Endometrial microvascular endothelial cells (primary cell): ENCODE results near the gene UROS. TPM values are rescaled to one million over a fixed set of nuclear protein-coding genes. Genes with fewer than 3 reads are reported as not detected.

ENCODE experiments used
- in situ Hi-C: cut with HindIII; loops from 2 replicates; pipeline ENCODE4 v1.10.0; 2017; ENCODE audit warnings: low sequenced_read_pairs, low pct_unique_long_range_greater_than_20kb; ENCODE audit errors: inconsistent ontology term
- total RNA-seq: library from RNA; depleted of rRNA; stranded (reverse); fragments of >200 nt; gene quantifications from one replicate; pipeline ENCODE4 v1.2.3, GENCODE V29; 2015; ENCODE audit errors: inconsistent ontology term

The UROS gene
- total RNA-seq, 1 donor from 2014 or later: 67.1 TPM

DNA sequence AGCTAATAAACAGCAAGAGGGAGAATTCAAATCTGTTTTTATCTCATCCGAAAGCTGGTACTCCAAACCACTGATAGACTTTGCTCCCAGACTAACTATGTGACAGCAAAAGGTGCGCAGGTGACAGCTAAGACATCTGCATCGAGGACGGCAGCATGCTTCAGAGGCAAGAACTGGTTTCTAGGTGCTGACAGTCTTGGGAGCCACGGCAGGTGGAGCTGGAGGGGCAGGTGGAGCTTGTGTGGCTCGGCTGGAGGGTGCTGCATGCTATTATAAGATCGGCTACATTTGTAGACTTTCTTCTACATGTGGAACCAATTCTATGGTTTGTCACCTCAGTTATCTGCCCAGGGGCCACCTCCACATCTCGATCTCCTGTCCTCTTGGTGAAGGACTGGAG, 25.6 kb downstream of the UROS start:
- in situ Hi-C loops: no loop called here

DNA sequence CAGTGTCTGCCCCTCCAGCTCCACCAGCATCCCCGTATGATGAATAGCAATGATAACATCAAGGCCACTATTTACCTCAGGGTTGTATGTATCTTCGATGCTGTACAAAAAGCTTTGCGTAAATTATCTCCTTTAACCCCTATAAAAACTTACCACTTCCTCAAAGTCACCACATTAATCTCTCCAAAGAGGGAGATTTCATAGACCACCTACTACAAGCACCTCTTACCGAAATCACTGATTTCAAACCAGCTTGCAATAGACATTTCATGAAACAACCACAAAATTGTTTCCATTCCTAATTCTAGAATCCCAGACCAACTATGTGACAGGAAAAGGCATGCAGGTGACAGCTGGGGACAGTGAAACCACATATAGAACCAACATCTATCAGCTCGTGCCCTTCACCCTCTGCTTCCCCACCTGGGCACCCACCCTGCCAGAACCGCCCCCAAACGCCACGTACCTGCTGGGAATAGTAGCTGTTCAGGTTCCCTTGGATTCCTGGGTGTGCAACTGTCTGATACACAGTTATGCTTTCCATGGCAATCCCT, 27.3 kb downstream of the UROS start:
- in situ Hi-C loops: no loop called here

DNA sequence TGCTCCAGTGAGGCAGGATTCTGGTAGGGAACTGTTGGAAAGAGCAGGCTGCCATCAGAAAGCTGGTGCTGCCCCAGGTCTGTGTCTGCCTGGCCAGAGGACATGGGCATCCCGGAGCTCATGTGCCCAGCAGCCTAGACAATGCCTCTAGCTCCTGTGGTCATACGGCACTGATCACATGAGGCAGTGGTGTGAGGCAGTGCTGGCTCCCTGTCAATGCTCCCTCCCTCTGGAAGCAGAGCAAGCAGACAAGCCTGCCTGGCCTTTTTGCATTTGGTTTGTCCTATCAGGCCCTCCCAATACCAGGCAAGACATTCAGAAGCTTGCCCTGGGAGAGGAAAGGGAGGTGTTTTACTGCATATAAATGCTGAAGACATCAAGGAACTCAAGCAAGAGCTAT, 27.9 kb downstream of the UROS start:
- in situ Hi-C loops: no loop called here

DNA sequence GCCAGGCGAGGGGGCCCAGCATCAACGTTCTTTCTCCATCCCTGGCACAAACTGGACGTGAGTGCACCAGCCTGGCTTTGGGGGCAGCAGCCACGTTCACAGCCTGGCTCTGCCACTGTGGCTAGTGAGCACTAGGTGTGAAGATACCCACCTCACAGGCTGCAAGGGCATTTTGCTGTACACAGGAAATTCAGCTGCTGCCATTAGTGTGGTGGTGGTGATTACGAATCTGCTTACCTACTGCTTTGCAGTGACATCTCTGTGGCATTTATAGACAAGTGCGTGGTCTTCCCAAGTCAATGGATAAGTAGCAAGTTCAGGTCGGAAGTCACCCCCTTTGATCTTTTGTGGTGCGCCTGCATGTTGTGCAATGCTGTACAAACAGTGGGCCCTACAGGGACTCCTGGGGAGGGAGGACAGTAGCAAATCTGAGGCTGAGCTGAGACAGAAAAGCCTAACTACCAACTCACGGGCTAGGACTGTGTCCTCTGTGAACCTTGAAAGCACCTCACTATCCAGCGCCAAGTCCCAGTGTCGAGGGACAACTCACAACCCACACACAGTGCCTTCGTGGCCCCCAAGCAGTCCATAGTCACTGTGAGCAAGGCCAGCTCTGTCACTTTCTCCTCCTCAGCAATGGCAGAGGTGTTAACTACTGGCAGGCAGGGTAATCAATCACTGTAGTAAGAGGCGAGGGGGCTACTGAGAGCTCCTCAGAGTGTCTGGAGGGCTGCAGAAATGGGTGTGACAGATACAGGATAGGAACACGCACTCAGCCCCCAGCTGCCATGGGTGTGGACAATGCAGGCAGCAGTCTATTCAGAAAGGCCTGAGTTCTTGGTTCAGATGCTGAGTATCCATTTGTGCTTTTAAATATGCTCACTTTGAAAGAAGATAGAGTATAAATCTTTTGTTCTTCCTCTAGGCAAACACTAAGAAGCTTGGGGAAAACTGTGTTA, 30.4 kb downstream of the UROS start:
- in situ Hi-C loops: no loop called here

DNA sequence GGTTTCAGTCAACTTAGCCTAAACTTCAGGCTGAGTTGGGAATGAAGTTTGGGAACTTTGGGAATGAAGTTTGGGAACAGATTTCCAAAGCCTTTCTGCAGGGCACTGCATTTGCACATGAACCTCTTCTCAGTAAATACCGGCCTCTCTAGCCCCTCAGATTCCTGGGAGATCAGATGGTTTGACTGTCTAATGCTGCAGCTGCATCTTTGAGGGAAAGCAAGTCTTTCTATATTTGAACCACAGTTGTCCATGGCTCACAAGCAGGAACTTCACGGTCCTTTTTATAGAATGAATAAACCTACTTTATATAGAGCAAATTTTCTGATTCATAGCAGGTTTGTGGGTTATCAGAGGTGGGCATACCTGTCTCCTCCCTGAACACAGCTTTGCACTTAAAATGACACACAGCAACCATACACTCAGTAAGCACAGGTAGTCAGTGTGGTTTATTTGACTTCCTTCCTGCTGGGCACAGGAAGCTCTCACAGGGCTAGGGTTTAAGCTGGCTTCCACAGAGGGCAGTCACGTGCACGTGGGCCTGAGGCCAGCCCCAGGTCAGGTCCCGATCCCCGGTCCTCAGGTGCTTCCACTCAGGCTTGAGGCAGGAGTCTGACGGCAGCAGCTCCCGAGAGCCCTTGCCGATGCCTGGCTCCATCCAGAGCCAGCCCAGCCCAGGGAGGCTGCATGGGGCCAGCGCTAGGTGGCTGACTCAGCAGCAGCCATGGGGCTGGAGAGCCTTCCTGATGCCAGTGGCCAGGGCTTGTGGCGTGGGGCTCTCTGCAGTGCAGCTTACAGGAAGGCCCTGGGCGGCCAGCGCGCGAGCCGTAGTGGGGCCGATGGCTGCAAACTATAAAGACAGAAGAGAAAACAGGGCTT, 34.7 kb downstream of the UROS start:
- in situ Hi-C loops: no loop called here

DNA sequence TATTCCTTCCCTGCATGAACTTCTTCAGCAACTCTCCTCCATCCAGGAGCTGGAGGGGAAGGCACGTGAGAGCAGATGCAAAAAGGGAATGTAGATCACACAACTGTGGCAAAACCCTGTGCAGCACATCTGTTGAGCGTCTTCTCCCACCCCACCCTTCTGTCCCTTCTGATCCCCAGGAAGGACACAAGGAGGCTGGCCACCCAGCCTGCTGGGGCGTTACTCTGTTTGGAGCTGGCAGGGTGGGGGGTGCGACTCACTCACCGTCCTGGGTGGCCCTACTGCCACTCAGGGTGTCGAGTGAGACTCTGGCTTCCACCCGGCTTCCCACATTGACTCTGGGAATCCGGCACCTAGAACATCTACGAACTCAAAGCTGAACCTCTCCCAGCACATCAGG, 37.3 kb downstream of the UROS start:
- in situ Hi-C loops: no loop called here

DNA sequence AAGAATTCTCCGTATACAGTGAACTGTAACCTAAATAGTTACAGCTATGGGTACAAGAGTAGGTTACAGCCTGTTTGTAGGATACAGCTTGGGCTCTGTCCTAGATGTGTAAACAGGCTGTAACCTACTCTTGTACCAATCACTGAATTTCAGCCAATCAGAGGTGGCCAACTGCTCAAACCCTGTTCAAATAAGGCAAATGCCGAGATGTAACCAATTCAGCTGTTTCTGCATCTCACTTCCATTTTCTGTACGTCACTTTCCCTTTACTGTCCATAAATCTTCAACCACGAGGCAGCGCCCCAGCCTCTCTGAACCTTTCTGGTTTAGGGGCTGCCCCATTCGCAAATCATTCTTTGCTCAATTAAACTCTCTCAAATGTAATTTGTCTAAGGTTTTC, 39.1 kb downstream of the UROS start:
- in situ Hi-C loops: no loop called here

DNA sequence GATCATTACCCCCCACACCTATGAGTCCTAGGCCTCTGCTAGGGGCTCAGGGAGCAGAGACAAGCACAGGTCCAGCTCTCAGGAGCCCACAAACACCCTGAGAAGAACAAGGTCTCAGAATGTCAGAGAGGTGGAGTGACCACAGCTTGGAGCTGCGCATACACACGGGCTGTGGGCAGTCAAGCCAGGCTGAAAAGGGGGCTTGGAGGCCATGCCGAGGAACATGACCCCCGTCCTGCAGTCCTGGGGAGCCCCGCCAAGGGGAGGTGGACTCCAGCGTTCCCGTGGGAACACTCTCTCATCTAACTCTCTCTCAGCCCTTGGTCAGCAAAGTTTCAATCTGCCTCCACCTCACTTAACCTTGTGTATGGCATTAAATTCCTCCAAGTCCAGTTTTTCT, 39.6 kb downstream of the UROS start:
- in situ Hi-C loops: no loop called here

DNA sequence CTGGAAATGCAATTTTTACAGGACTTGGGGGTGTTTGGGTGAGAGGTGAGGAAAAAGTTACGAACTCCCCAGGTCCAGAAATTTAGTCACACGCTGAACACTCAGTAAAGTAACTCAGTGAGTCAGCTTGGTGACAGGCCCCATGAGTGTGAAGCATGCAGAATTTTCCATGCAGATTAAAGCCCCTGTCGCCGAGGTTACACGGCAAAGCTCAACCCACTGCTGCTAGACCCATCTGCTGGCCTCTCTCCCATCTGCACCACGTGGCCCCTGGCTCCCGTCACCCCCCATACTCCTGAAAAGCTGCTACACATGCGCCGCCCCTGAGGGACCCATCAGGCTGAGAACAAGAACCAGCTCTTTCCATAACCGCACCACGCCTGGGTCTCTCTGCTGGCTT, 40.4 kb downstream of the UROS start:
- in situ Hi-C loops: no loop called here

DNA sequence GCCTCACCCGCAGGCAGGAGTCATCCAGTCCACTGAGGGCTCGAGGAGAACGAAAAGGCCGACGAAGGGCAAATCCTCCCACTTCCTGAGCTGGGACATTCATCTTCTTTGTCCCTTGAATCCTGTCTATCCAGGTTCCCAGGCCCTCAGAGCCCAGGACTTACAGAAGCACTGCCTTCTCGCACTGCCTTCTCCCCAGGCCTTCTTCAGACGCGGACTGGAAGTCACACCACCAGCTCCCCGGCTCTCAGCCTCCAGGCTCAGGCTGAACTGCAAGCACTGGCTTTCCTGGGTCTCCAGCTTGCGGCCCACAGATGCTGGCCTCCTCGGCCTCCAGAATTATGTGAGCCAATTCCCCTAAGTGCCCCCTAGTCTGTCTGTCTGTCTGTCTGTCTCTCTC, 41.0 kb downstream of the UROS start:
- in situ Hi-C loops: no loop called here

DNA sequence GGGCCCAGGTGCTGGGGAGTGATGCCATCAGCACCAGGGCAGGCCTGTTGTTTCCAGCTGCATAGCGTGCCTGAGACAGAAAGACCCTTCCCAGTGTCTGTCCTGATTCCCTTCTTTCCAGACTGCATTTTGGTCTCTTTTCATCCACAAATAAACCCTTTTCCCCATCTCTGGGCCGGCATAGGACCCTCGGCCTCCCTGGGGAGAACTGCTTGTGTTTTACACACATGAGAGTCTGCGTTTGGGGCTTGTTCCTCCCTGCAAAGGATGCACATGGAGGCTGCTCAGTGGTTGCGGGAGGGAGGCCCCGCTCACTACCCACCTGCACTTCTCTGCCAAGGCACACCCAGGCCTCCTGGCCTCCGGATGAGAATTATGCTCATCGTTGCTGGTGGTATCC, 41.7 kb downstream of the UROS start:
- in situ Hi-C loops: no loop called here

DNA sequence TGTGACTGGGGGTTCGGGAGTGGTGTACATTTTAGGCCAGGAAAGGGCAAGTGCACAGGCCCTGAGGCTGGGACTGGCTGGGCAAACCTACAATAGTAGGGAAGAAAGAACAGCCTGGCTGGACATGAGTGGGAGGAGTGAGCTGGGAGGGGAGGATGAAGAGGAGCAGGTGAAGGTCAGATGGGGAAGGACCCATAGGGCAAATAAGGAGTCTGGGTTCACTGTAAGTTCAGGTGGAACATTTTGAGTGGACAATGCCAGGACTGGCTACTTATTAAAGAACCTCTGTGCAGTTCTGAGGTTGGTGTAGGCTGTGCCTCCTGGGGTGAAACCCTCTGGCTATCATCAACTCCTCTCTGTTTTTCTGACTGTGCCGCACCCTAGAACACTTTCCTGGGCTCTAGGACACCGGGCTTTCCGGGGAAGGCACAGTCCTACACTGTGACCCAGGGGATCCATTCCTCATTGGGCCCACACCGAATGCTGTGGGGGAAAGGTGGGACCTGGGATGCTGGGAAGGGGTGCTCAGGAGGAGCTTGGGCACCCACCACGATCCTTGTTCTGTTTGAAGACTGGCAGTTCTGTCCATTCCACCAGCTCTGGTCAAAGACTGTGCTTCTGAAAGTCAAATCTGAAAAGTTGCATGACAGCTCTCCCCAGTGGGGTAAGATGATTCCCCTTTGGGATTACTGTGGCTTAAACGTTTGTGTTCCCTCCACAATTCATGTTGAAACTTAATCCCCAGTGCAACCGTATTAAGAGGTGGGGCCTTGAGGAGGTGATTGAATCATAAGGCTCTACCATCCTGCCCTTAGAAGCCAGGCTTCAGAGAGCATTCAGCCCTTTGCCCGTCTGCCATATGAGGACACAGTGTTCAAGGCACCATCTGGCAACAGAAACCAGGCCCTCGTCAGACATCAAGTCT, 43.4 kb downstream of the UROS start:
- in situ Hi-C loops: no loop called here

DNA sequence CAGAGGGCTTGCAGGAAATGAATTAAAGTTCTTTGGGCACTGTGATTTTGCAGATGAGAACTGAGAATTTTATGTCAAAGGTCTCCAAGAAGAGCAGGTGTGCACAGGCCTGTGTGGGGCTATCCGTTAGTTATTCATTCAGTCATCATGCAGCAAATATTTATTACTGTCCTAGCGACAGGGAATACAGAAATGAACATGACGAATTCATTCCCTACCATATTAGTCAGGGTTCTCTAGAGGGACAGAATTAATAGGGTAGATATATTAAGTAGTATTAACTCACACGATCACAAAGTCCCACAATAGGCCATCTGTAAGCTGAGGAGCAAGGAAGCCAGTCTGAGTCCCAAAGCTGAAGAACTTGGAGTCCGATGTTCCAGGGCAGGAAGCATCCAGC, 44.5 kb downstream of the UROS start:
- in situ Hi-C loops: no loop called here

DNA sequence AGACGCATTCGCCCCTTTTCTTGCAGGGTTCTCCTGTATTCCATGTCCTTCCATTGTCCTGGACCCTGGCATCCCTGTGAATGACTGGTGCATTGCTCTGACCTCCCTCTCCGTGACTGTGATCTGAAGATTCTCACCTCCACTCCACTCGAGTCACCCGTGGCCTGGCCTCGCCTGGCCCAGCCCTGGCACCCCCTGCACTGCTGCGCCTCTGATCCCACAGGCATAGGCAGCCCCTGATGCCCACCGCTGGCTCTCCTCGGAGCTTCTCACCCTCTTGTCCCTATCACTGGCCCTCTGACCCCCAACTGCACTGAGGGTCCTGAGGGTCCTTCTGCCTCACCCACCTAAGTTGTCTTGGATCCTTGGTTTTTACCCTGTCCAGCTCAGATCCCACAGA, 45.3 kb downstream of the UROS start:
- in situ Hi-C loops: no loop called here

DNA sequence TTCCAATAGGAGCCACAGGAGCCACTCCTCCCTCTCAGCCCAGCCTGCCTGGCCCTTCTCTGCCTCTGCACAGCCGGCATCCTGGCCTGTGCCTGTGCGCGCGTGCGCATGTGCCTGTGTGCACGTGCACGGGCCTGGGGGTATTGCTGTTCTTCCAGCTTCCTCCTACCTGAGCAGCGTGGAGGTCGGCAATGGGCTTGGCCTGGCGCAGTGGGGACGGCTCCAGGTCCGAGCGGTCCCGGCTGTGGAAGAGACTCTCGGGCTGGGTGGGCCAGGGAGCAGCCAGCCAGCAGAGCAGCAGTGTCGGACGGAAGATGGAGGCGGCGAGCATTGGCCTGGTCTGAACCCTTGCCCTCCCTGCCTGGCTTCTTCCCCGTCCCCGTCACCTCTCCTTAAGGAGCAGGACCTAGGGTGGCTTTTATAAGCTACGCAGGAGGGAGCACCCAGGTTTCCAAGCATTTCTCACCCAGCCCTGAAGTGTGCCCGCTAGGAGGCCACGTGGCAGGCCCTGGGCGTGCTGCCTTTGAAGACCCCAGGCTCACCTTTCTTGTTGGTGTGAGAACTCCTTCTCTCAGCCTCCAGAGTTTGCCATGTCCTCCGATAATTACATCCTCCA, 47.5 kb downstream of the UROS start, which contains the start of gene MMP21:
MMP21 (minus strand) TSS at position 331 of the 616 bp plus-strand sequence; CDS start at position 331, 0 bp downstream.
- in situ Hi-C loops: no loop called here

DNA sequence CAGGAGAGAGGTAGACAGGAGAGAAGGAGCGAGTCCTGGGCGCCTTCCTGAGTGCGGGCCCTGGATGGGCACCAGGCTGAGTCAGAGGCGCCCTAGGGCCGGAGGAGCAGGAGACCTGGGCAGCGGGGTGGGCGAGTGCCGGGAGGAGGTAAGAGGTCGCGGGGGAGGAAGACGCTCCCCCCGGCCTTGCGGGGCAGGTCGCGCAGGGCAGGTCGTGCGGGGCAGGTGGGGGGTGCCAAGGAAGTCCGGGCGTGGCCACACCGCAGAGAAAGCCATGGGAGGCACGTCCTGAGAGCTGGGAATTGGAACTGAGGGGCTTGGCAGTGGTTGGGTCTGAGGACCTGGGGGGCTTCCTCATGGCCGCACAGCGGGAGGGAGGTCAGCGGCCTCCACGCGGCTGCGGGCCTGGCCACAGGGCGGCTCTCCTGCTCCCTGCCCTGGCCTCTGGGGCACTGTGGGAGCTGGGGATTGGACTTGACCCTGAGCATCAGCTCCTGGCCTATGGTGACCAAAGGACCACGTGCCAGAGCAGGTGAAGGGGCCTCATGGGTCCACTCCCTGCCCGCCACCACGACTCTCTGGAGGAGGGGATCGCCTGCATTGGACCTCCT, 48.4 kb downstream of the UROS start:
- in situ Hi-C loops: no loop called here

DNA sequence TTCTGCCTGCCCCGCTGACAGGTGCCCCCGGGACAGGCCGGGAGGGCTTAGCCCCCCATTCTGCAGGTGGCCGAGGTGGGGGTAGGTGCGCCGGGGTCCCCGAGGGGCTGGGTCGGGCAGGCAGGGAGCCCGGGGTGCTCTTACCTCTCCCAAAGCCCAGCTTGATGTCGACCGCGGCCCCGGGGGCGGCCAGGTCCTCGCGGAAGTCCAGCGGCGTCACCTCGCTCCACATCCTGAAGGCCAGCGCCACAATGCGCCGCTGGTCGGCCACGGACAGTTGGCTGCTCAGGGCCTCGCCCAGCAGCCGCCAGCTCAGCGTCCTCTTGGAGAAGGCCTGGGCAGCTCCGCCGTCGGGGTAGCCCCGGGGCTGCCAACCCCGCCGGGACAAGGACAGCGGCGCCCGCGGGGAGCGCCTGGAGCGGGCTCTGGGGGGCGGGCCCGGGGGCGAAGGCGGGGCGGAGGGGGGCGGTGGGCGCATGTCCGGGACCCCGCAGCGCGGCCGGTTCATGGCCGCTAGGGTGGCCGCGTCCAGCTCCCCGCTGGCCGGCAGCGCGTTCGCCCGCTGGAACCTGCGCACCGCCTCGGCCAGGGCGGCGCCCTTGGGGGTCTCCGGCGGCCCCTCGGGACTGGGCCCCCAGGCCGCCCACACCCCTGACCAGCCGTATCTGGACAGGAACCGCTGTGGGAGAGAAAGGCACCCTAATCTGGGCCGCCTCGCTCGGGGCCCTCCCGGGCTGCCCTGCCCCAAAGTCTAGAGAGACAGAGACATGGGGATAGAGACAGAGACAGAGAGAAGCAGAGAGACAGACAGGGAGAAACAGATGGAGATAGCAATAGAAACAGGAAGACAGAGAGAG, 49.1 kb downstream of the UROS start:
- in situ Hi-C loops: no loop called here
